H1 (cell line): ENCODE data around the gene WSCD2. TPM values are rescaled to one million over a fixed set of nuclear protein-coding genes. Genes with fewer than 3 reads are reported as not detected.

Source experiments
- CTCF ChIA-PET: fragments of 300-600 bp; sonication (Branson Sonifier 250); formaldehyde crosslinking; loops from one replicate; lab custom pipeline; 2021; ENCODE audit not compliant: partially characterized antibody; lab: Charles Lee
- POLR2A ChIA-PET: fragments of 300-600 bp; sonication (Branson Sonifier 250); formaldehyde crosslinking; loops from one replicate; lab custom pipeline; 2021; ENCODE audit warnings: inconsistent platforms; ENCODE audit not compliant: partially characterized antibody; lab: Charles Lee
- DNase-seq, 2 experiments: peaks; one replicate each; pipeline versions ENCODE4 v3.0.0 to v3.0.0-alpha.2; 2010 to 2022; ENCODE audit warnings: low spot score in 2 of 2, low read depth in 1 of 2, mixed read lengths in 1 of 2
- FAIRE-seq: peaks from 2 replicates; lab custom pipeline; 2011; peaks lifted over from hg19 to GRCh38; lab: Jason Lieb, UNC
- H2AFZ ChIP-seq: 2 replicates; pipeline ENCODE4 v1.8.1; 2012; ENCODE audit warnings: low read length, inconsistent platforms
- H2AK5ac ChIP-seq: 2 replicates; pipeline ENCODE4 v1.6.1; 2013; ENCODE audit warnings: low read depth, low read length
- H2BK120ac ChIP-seq: replicated peaks from 2 replicates; pipeline ENCODE3; 2013; ENCODE audit warnings: low read depth, low read length, inconsistent platforms
- H2BK12ac ChIP-seq: 2 replicates; pipeline ENCODE4 v1.6.1; 2013; ENCODE audit warnings: low read depth, low read length
- H2BK15ac ChIP-seq: 2 replicates; pipeline ENCODE4 v1.6.1; 2013; ENCODE audit warnings: low read length
- H2BK20ac ChIP-seq: 2 replicates; pipeline ENCODE4 v1.6.1; 2013; ENCODE audit warnings: low read length
- H2BK5ac ChIP-seq: 2 replicates; pipeline ENCODE4 v1.6.1; 2013; ENCODE audit warnings: low read depth, low read length
- H3K14ac ChIP-seq: 2 replicates; pipeline ENCODE4 v1.6.1; 2013; ENCODE audit warnings: inconsistent platforms; ENCODE audit not compliant: insufficient read length
- H3K18ac ChIP-seq: 2 replicates; pipeline ENCODE4 v1.6.1; 2013; ENCODE audit warnings: low read length; ENCODE audit errors: extremely low read depth
- H3K23ac ChIP-seq: 2 replicates; pipeline ENCODE4 v1.6.1; 2013; ENCODE audit warnings: inconsistent platforms; ENCODE audit not compliant: insufficient read length
- H3K23me2 ChIP-seq: 2 replicates; pipeline ENCODE4 v1.6.1; 2013; ENCODE audit warnings: low read depth, low read length
- H3K27ac ChIP-seq: 2 replicates; pipeline ENCODE4 v1.6.1; 2011; ENCODE audit warnings: low read depth, low read length, inconsistent platforms
- H3K27me3 ChIP-seq, 4 experiments: replicated peaks in 1 of 4; 1 replicate in 1 of 4; 2 replicates in 3 of 4; pipeline versions ENCODE4 v1.6.1 to v1.8.1; 2011 to 2013; ENCODE audit warnings: low read length in 3 of 4, mild to moderate bottlenecking in 3 of 4, inconsistent platforms in 2 of 4, mixed read lengths in 2 of 4, moderate library complexity in 1 of 4; ENCODE audit not compliant: control insufficient read depth in 3 of 4, insufficient read depth in 3 of 4; ENCODE audit errors: extremely low read depth in 1 of 4
- H3K36me3 ChIP-seq, 4 experiments: 2 replicates each; pipeline versions ENCODE4 v1.6.1 to v1.8.1; 2011 to 2013; ENCODE audit warnings: mild to moderate bottlenecking in 4 of 4, low read length in 3 of 4, moderate library complexity in 2 of 4, control low read depth in 1 of 4, inconsistent platforms in 1 of 4; ENCODE audit not compliant: insufficient read depth in 4 of 4, control insufficient read depth in 2 of 4
- H3K4ac ChIP-seq: replicated peaks from 2 replicates; pipeline ENCODE3; 2013; ENCODE audit warnings: low read length, low read depth, mixed read lengths, inconsistent platforms; ENCODE audit not compliant: insufficient read length
- H3K4me1 ChIP-seq, 4 experiments: replicated peaks in 1 of 4; 1 replicate in 1 of 4; 2 replicates in 3 of 4; pipeline versions ENCODE4 v1.6.1 to v1.8.1; 2011 to 2013; ENCODE audit warnings: low read length in 3 of 4, inconsistent platforms in 2 of 4, mixed read lengths in 1 of 4; ENCODE audit not compliant: insufficient read depth in 4 of 4, control insufficient read depth in 3 of 4
- H3K4me2 ChIP-seq, 2 experiments: 2 replicates each; pipeline versions ENCODE4 v1.6.1 to v1.8.1; 2011 to 2013; ENCODE audit warnings: low read depth in 2 of 2, low read length in 2 of 2, control low read depth in 1 of 2, inconsistent platforms in 1 of 2, mild to moderate bottlenecking in 1 of 2; ENCODE audit not compliant: insufficient read depth in 1 of 2
- H3K4me3 ChIP-seq, 4 experiments: fragments of 200-600, 300-600 bp in 1 of 4; sonication (generic), shearing (Covaris generic), sonication (Bioruptor Twin) in 1 of 4; 2 replicates each; pipeline versions ENCODE4 v1.5.1 to v1.8.1; 2011 to 2016; ENCODE audit warnings: low read length in 4 of 4, low read depth in 3 of 4, control low read depth in 2 of 4, inconsistent platforms in 2 of 4, mild to moderate bottlenecking in 2 of 4, mixed read lengths in 1 of 4, moderate library complexity in 1 of 4; ENCODE audit not compliant: insufficient read depth in 2 of 4; ENCODE audit errors: extremely low read depth in 1 of 4
- H3K56ac ChIP-seq: replicated peaks from 2 replicates; pipeline ENCODE3; 2013; ENCODE audit warnings: low read depth, mild to moderate bottlenecking, mixed read lengths, low read length, inconsistent platforms; ENCODE audit not compliant: insufficient read length
- H3K79me1 ChIP-seq: 2 replicates; pipeline ENCODE4 v1.6.1; 2013; ENCODE audit warnings: low read depth, low read length, control low read depth
- H3K79me2 ChIP-seq, 2 experiments: 2 replicates each; pipeline versions ENCODE4 v1.6.1 to v1.8.1; 2012 to 2013; ENCODE audit warnings: low read length in 2 of 2, mild to moderate bottlenecking in 2 of 2, inconsistent platforms in 1 of 2; ENCODE audit not compliant: insufficient read depth in 2 of 2, control insufficient read depth in 1 of 2
- H3K9ac ChIP-seq, 4 experiments: replicated peaks in 1 of 4; 1 replicate in 1 of 4; 2 replicates in 3 of 4; pipeline versions ENCODE4 v1.6.1 to v1.8.1; 2011 to 2013; ENCODE audit warnings: low read depth in 3 of 4, low read length in 3 of 4, control low read depth in 2 of 4, mild to moderate bottlenecking in 2 of 4, moderate library complexity in 2 of 4, inconsistent platforms in 1 of 4; ENCODE audit errors: extremely low read depth in 1 of 4
- H3K9me3 ChIP-seq, 2 experiments: 2 replicates each; pipeline versions ENCODE4 v1.6.1 to v1.8.1; 2012 to 2013; ENCODE audit warnings: mild to moderate bottlenecking in 2 of 2, moderate library complexity in 2 of 2, control low read depth in 1 of 2, inconsistent platforms in 1 of 2, low read depth in 1 of 2, low read length in 1 of 2, mixed read lengths in 1 of 2; ENCODE audit not compliant: insufficient read depth in 2 of 2
- H4K20me1 ChIP-seq, 2 experiments: replicated peaks in 1 of 2; 2 replicates each; pipeline versions ENCODE3 to v1.8.1; 2011 to 2013; ENCODE audit warnings: inconsistent platforms in 2 of 2, low read length in 2 of 2, mild to moderate bottlenecking in 1 of 2; ENCODE audit not compliant: insufficient read depth in 2 of 2, control insufficient read depth in 1 of 2
- H4K5ac ChIP-seq: 2 replicates; pipeline ENCODE4 v1.6.1; 2013; ENCODE audit warnings: low read length, low read depth, mixed read lengths, inconsistent platforms; ENCODE audit not compliant: insufficient read length
- H4K8ac ChIP-seq: 2 replicates; pipeline ENCODE4 v1.8.0; 2013; ENCODE audit warnings: mild to moderate bottlenecking, moderate library complexity, low read length, inconsistent platforms; ENCODE audit not compliant: insufficient read depth; ENCODE audit errors: extremely low read depth
- H4K91ac ChIP-seq: replicated peaks from 2 replicates; pipeline ENCODE3; 2013; ENCODE audit warnings: low read length, mixed read lengths, inconsistent platforms; ENCODE audit not compliant: insufficient read length
- RBBP5 ChIP-seq: IDR thresholded peaks from 2 replicates; pipeline ENCODE4 v1.7.1; 2012; ENCODE audit warnings: low read depth, mild to moderate bottlenecking, inconsistent platforms, low read length, moderate library complexity, borderline replicate concordance
- SUZ12 ChIP-seq: fragments of 200-600 bp; sonication (generic); IDR thresholded peaks from 2 replicates; pipeline ENCODE4 v1.6.1; 2012; ENCODE audit warnings: mild to moderate bottlenecking, inconsistent platforms, low read length, moderate library complexity, mixed read lengths
- TCF12 ChIP-seq: IDR thresholded peaks from 2 replicates; pipeline ENCODE4 v1.6.1; 2011; ENCODE audit warnings: low read depth, mild to moderate bottlenecking, low read length
- WGBS, 2 experiments: shearing (Covaris generic) in 1 of 2; methylation state at CpG; one replicate each; pipeline versions ENCODE4 v1.1.6 to v1.1.7; 2013 to 2015; ENCODE audit warnings: low lambda C conversion rate in 2 of 2, mixed read lengths in 2 of 2, inconsistent platforms in 1 of 2, low coverage in 1 of 2, missing lambda C conversion rate in 1 of 2; ENCODE audit not compliant: insufficient replicate concordance in 2 of 2, insufficient coverage in 1 of 2, insufficient read length in 1 of 2; ENCODE audit errors: extremely low coverage in 1 of 2, missing lambda C conversion rate in 1 of 2; 5-methylcytosine and 5-hydroxymethylcytosine counted together
- polyA plus RNA-seq, 7 experiments: library from polyadenylated mRNA; depleted of rRNA in 3 of 7; stranded (reverse) in 5 of 7; unstranded in 2 of 7; fragments of >200 nt in 5 of 7; fragments of 200-250 nt in 2 of 7; gene quantifications; 1 replicate in 5 of 7; 2 replicates in 1 of 7; 4 replicates in 1 of 7; pipeline versions ENCODE4 v1.2.1 to v1.2.3, GENCODE V29; 2011 to 2013; ENCODE audit warnings: missing spikeins in 2 of 7, mixed read lengths in 2 of 7
- total RNA-seq: library from RNA; stranded (reverse); fragmentation: NEBNext Ultra II Directional; extraction: Animal tissue kit (Norgen Biotek cat#: 25700); gene quantifications from 2 replicates; pipeline ENCODE4 v1.2.1, GENCODE V29; 2021

Gene WSCD2
- total and polyA plus RNA-seq, 2 of the 8 experiments (the other 6 are each of a cell fraction or from before 2014, with no cell fraction given), result 1.3 to 2.2 TPM

GRCh38 chr12:108173160-108173559, 44.1 kb downstream of the WSCD2 start:
- 31% methylated on average over 3 of the region's 4 CpGs; no CpG with 5 or more reads in 1 of the 2 experiments for WGBS, 2 experiments
- Histone ChIP-seq H2BK120ac (no peak overlapping the region), H3K4me3 (no peak overlapping the region), H4K5ac (no peak overlapping the region), H3K79me2 (no peaks in the 10 kb centered on the region), H3K14ac (no peak overlapping the region), H3K23me2 (no peaks in the 10 kb centered on the region), H2BK20ac (no peak overlapping the region), H4K20me1 (no peaks in the 10 kb centered on the region), H2BK12ac (peak overlapping the region; percentile 68; the same call in 1 of the 2 replicates), H3K18ac (peak overlapping the region; percentile 85), H4K8ac (no peak overlapping the region), H3K4me2 (peak overlapping the region in 1 of 2 experiments; percentile 11; a peak in 1 of 4 replicates), H3K4ac (no peak overlapping the region), H3K79me1 (no peaks in the 10 kb centered on the region), H3K4me1 (peaks cover 3 to 18% (median 9%) of the 10 kb centered on the region in 4 experiments; a peak in 6 of 7 replicates), H3K23ac (no peak overlapping the region), H3K27ac (no peak overlapping the region), H2BK5ac (no peak overlapping the region), H3K9ac (no peak overlapping the region), H4K91ac (peak overlapping the region; percentile 48), H3K9me3 (peaks cover 0 to 4% of the 10 kb centered on the region in 2 experiments), H2AK5ac (no peak overlapping the region), H3K56ac (no peak overlapping the region), H3K36me3 (no peaks in the 10 kb centered on the region), H3K27me3 (no peaks in the 10 kb centered on the region), H2BK15ac (no peak overlapping the region), H2AFZ (no peak overlapping the region)
- no peak for FAIRE-seq
- DNase-seq, result no peak
- TF ChIP-seq SUZ12 (no peak), TCF12 (0 out of 2 replicates have a peak, but pooled peaks have one; percentile 31), RBBP5 (no peak)
- CTCF ChIA-PET, result interaction anchor here (0.6 to 4.0 kb wide), 10 partner anchors 10 to 200 kb away, joined by 3 to 14 read pairs (median 4); no protein-coding TSS in a partner anchor
- POLR2A ChIA-PET, result interaction anchor here (0.6 kb wide), 1 partner anchor 36 kb away, joined by 3 read pairs; no protein-coding TSS in a partner anchor
